ENCODE data around the gene GIT2.
"Not testable (repeated sequence)": the region's sequence is repeated elsewhere in the genome, so short reads cannot be mapped to it uniquely, and the experiment has no call there.

GIT2 gene

DNA sequence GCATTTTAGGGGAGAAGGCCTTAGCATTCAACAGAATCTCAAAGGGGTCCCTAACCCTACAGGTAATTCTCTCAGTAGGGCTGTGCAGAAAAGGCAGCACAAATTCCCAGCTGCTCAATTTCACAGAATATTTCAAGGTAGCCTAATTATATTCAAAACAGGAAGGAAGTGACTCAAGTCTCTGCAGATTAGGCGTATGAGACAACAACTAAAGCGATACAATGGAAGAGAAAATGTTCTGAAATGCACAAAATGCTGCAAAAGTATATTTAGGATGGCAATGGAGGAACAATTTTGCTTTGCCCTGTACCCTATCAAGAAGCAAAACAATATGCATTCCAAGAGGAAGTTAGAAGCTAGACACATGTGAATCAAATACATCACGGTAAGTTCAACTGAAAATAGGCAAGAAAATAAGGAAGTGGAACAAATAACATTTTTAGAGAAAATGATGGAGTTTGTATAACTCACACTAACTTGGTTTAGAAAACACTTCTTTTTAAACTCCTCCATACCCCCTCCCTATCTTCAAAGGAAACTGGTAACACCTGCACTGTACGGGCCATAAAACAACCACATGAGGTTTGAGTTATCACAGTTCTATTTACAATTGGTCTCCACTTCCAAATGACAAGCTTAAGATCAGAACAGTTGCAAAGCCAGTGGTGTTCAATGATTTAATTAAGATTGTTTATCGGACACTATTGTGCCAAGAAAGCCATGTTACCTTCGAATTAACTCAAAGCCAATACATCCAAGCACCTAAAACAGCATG, 1.6 kb downstream of the GIT2 start:
- Histone ChIP-seq H3K36me3 (ENCODE audit: control insufficient read depth, insufficient read depth, low read length) (peaks cover 9% of the 10 kb centered on the region), H3K9me3 (ENCODE audit: control insufficient read depth, insufficient read depth, low read depth, low read length) (no peaks in the 10 kb centered on the region), H3K27me3 (ENCODE audit: control insufficient read depth, insufficient read depth, low read length) (no peaks in the 10 kb centered on the region), H3K9ac (ENCODE audit: low read length) (no peak overlapping the region), H3K4me3 (ENCODE audit: low read depth, low read length) (peak overlapping the region; percentile 84), H3K27ac (ENCODE audit: low read depth, low read length) (no peak overlapping the region), H3K4me1 (ENCODE audit: control insufficient read depth, insufficient read depth, low read length) (peaks cover 15% of the 10 kb centered on the region)

DNA sequence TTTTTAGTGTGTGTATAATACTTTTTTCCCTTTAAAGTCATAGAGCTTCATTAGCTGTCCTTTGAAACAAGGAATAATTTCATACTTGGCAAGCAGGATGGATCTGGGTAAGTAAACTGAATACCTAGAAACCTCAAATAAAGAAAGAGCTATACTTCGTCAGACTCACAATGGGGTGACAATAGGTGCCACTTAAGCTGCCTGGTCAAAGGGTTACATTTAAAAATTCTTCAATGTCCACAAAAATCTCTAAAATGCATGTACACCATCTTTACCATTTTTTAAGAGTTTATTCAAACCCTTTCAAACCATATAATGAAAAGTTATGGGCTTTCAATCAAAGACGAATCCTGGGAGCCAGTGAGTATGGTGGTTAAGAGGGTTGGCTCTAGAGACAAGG, 3.1 kb downstream of the GIT2 start:
- Histone ChIP-seq H3K27ac (ENCODE audit: low read depth, low read length) (no peak overlapping the region), H3K4me1 (ENCODE audit: control insufficient read depth, insufficient read depth, low read length) (peaks cover 12% of the 10 kb centered on the region), H3K9ac (ENCODE audit: low read length) (no peak overlapping the region), H3K9me3 (ENCODE audit: control insufficient read depth, insufficient read depth, low read depth, low read length) (no peaks in the 10 kb centered on the region), H3K36me3 (ENCODE audit: control insufficient read depth, insufficient read depth, low read length) (peaks cover 19% of the 10 kb centered on the region), H3K4me3 (ENCODE audit: low read depth, low read length) (no peak overlapping the region), H3K27me3 (ENCODE audit: control insufficient read depth, insufficient read depth, low read length) (no peaks in the 10 kb centered on the region)

DNA sequence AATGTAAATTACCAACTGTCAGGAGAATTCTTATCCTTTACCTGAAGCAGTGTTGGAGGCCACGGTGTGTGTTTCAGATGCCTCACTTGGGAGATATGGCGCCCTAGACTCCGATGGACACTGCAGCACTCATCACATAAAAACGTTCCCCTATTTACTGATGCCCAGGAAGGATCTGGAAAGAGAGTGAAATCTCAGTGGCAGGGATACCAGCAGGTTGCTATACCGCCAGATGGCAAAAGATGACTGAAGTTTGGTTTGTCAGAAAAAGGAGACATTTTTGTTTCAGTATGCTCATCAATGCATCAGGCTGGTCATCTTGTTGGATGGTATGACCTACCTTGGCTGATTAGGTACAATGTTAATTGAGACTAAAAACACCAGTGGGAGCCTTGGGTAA, 4.6 kb downstream of the GIT2 start:
- Histone ChIP-seq H3K27ac (ENCODE audit: low read depth, low read length) (no peak overlapping the region), H3K9me3 (ENCODE audit: control insufficient read depth, insufficient read depth, low read depth, low read length) (no peaks in the 10 kb centered on the region), H3K27me3 (ENCODE audit: control insufficient read depth, insufficient read depth, low read length) (no peaks in the 10 kb centered on the region), H3K4me3 (ENCODE audit: low read depth, low read length) (no peak overlapping the region), H3K9ac (ENCODE audit: low read length) (no peak overlapping the region), H3K36me3 (ENCODE audit: control insufficient read depth, insufficient read depth, low read length) (peaks cover 28% of the 10 kb centered on the region), H3K4me1 (ENCODE audit: control insufficient read depth, insufficient read depth, low read length) (peaks cover 12% of the 10 kb centered on the region)

DNA sequence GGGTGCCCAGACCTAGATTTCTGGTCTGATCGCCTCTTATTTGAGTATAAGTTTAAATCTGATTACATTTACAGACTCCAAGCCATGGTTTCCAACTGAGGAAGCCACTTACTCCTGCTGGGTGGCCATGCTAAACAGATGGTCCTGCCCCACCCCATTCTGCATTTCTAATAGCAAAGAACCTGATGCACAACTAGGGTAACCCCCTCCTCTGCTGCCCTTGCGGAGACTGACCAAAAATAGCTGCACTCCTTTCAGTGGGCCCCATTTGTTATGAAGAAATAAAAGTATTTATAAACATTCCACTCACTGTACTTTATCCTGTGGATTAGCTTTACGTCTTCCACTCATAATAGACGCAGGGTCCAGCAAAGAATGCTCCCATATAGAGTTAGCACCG, 6.8 kb downstream of the GIT2 start:
- Histone ChIP-seq H3K27me3 (ENCODE audit: control insufficient read depth, insufficient read depth, low read length) (no peaks in the 10 kb centered on the region), H3K9me3 (ENCODE audit: control insufficient read depth, insufficient read depth, low read depth, low read length) (no peaks in the 10 kb centered on the region), H3K36me3 (ENCODE audit: control insufficient read depth, insufficient read depth, low read length) (peaks cover 37% of the 10 kb centered on the region), H3K4me1 (ENCODE audit: control insufficient read depth, insufficient read depth, low read length) (peaks cover 2% of the 10 kb centered on the region), H3K27ac (ENCODE audit: low read depth, low read length) (no peak overlapping the region), H3K9ac (ENCODE audit: low read length) (no peak overlapping the region), H3K4me3 (ENCODE audit: low read depth, low read length) (no peak overlapping the region)

DNA sequence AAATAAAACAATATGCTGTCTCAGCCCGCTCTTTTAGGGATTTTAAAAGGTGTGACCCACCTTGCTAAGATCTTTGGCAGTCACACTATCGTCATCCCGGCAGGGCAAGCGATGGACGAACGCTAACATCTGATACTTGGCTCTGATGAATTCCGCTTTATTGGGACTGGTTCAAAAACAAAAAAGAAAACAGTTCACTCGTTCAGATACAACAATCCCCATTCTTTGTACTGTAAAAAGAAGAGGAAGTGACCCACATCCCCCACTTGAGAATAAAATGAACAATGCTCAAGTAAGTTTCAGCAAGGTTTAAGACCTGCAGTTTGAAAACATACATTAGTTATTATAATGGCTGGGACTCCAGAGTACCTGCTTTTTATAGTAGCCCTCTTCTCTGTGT, 7.3 kb downstream of the GIT2 start:
- H3K9ac ChIP-seq (ENCODE audit: low read length) = no peak overlapping the region
- H3K36me3 ChIP-seq (ENCODE audit: control insufficient read depth, insufficient read depth, low read length) = peaks cover 37% of the 10 kb centered on the region
- H3K9me3 ChIP-seq (ENCODE audit: control insufficient read depth, insufficient read depth, low read depth, low read length) = no peaks in the 10 kb centered on the region
- no peaks in the 10 kb centered on the region; the same call in 1 of the 2 replicates for H3K4me1 ChIP-seq (ENCODE audit: control insufficient read depth, insufficient read depth, low read length)
- H3K4me3 ChIP-seq (ENCODE audit: low read depth, low read length) = no peak overlapping the region
- H3K27me3 ChIP-seq (ENCODE audit: control insufficient read depth, insufficient read depth, low read length) = no peaks in the 10 kb centered on the region
- no peak overlapping the region for H3K27ac ChIP-seq (ENCODE audit: low read depth, low read length)

DNA sequence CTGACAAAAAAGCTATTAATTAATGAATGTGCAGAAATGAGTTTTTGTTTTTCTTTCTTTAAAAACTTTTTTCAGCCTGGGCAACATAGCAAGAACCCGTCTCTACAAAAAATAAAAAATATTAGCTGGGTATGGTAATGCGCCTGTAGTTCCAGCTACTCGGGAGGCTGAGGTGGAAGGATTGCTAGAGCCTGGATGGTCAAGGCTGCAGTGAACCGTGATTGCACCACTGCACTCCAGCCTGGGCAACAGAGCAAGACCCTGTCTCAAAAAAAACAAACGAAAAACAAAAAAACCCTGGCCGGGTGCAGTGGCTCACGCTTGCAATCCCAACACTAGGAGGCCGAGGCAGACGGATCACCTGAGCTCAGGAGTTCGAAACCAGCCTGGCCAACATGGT, 7.9 kb downstream of the GIT2 start:
- Histone ChIP-seq H3K4me1 (ENCODE audit: control insufficient read depth, insufficient read depth, low read length) (no peaks in the 10 kb centered on the region; the same call in 1 of the 2 replicates), H3K27me3 (ENCODE audit: control insufficient read depth, insufficient read depth, low read length) (no peaks in the 10 kb centered on the region), H3K27ac (ENCODE audit: low read depth, low read length) (no peak overlapping the region), H3K9me3 (ENCODE audit: control insufficient read depth, insufficient read depth, low read depth, low read length) (no peaks in the 10 kb centered on the region), H3K36me3 (ENCODE audit: control insufficient read depth, insufficient read depth, low read length) (peaks cover 43% of the 10 kb centered on the region), H3K4me3 (ENCODE audit: low read depth, low read length) (no peak overlapping the region), H3K9ac (ENCODE audit: low read length) (no peak overlapping the region)

DNA sequence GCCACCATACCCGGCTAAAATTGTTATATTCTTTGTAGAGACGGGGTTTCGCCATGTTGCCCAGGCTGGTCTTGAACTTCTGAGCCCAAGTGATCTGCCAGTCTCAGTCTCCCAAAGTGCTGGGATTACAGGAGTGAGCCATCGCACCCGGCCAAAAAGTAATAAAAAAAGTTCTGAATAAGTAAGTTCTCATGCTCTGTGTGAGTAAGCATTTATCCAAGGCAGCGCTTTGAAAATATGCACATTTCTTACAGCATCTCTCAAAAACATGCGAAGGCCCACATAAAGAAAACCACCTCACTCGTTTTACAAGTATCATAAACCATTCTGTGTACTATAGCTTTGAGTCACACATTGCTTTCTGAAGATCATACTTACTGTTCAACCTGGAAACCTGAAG, 8.6 kb downstream of the GIT2 start:
- no peaks in the 10 kb centered on the region for H3K27me3 ChIP-seq (ENCODE audit: control insufficient read depth, insufficient read depth, low read length)
- no peak overlapping the region for H3K27ac ChIP-seq (ENCODE audit: low read depth, low read length)
- H3K36me3 ChIP-seq (ENCODE audit: control insufficient read depth, insufficient read depth, low read length) = peaks cover 50% of the 10 kb centered on the region
- no peaks in the 10 kb centered on the region for H3K9me3 ChIP-seq (ENCODE audit: control insufficient read depth, insufficient read depth, low read depth, low read length)
- no peak overlapping the region for H3K9ac ChIP-seq (ENCODE audit: low read length)
- H3K4me3 ChIP-seq (ENCODE audit: low read depth, low read length) = no peak overlapping the region
- H3K4me1 ChIP-seq (ENCODE audit: control insufficient read depth, insufficient read depth, low read length) = no peaks in the 10 kb centered on the region

DNA sequence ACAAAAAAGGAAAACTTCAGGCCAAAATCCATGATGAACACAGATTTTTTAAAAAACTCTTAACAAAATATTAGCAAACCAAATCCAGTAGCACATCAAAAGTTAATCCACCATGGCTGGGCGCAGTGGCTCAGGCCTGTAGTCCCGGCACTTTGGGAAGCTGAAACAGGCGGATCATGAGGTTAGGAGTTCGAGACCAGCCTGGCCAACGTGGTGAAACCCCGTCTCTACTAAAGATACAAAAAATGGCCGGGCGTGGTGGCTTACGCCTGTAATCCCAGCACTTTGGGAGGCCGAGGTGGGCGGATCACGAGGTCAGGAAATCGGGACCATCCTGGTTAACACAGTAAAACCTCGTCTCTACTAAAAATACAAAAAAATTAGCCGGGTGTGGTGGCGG, 9.9 kb downstream of the GIT2 start:
- not testable (repeated sequence) for H3K9ac ChIP-seq (ENCODE audit: low read length); H3K9me3 ChIP-seq (ENCODE audit: control insufficient read depth, insufficient read depth, low read depth, low read length); H3K27me3 ChIP-seq (ENCODE audit: control insufficient read depth, insufficient read depth, low read length); H3K27ac ChIP-seq (ENCODE audit: low read depth, low read length); H3K4me3 ChIP-seq (ENCODE audit: low read depth, low read length); H3K4me1 ChIP-seq (ENCODE audit: control insufficient read depth, insufficient read depth, low read length)
- H3K36me3 ChIP-seq (ENCODE audit: control insufficient read depth, insufficient read depth, low read length) = peaks cover 61% of the 10 kb centered on the region

DNA sequence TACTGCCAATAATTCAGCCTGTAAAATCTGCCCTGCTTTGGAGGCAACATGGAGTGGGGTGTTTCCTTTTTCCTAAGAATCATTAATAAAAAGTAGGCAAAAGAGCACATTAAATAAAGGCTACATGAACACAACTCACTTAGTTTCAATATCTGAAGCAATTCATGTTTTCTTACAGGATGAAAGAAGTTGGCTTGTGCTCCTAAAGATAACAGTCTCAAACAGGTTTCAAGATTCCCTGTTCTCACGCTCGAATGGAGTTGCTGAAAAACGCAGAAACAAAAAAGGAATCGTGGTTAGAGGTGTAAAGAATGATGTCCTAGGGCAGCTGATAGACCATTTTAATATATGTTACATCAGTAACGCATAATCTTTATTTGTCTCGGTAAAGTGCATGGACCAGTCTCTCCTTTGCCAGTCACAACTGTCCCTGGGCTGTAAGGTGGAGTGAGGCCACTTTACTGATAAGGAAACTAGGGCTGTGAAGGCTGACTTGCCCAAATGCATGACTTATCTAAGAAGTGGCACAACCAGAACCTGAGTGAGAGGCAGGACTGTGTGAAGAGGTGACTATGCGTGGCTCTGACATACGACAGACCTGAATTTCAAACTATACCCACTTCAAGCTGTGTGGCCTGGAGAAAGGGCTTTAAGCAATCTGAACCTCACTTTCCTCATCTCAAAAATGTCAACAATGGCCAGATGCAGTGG, 12.6 kb downstream of the GIT2 start:
- Histone ChIP-seq H3K4me3 (ENCODE audit: low read depth, low read length) (no peak overlapping the region), H3K27ac (ENCODE audit: low read depth, low read length) (no peak overlapping the region), H3K36me3 (ENCODE audit: control insufficient read depth, insufficient read depth, low read length) (peaks cover 66% of the 10 kb centered on the region), H3K9me3 (ENCODE audit: control insufficient read depth, insufficient read depth, low read depth, low read length) (no peaks in the 10 kb centered on the region), H3K4me1 (ENCODE audit: control insufficient read depth, insufficient read depth, low read length) (no peaks in the 10 kb centered on the region), H3K9ac (ENCODE audit: low read length) (no peak overlapping the region), H3K27me3 (ENCODE audit: control insufficient read depth, insufficient read depth, low read length) (no peaks in the 10 kb centered on the region)

DNA sequence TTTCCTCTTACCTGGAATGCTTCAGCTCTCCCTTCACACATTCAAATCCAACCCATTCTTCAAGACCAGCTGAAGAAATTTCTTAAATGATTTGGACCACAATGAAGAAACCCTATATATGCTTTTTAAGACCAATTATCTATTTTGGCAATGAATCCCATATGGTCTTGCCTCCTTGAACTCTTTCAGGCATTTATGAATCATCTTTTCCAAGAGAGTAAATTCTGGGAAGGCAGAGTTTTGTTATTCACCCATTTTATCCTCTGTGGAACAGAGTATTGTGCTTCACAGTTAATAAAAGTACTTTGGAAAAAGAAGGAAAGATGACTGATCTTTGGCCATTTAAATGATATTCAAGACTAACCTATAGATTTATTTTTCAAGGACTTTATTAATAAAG, 14.0 kb downstream of the GIT2 start:
- Histone ChIP-seq H3K4me3 (ENCODE audit: low read depth, low read length) (no peak overlapping the region), H3K27ac (ENCODE audit: low read depth, low read length) (no peak overlapping the region), H3K36me3 (ENCODE audit: control insufficient read depth, insufficient read depth, low read length) (peaks cover 62% of the 10 kb centered on the region), H3K4me1 (ENCODE audit: control insufficient read depth, insufficient read depth, low read length) (no peaks in the 10 kb centered on the region), H3K9me3 (ENCODE audit: control insufficient read depth, insufficient read depth, low read depth, low read length) (no peaks in the 10 kb centered on the region), H3K9ac (ENCODE audit: low read length) (no peak overlapping the region), H3K27me3 (ENCODE audit: control insufficient read depth, insufficient read depth, low read length) (no peaks in the 10 kb centered on the region)

DNA sequence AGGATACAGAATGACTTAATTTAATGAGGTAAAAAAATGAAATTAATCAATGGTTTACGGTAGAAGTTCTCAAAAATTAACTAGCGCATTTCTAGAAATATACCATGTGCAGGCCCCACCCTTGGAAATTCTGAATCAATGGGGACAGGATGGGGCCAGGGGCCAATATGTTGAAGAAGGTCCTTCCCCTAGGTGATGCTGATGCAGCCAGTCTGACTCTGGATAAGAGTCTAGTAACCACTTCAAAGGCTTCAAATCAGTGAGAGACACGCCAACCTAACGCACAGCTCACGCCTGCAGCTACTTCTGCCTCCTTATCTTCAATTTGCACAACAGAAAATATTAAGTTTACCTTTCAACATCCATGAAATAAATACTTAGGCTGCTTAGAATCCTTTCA, 14.9 kb downstream of the GIT2 start:
- H3K9ac ChIP-seq (ENCODE audit: low read length) = no peak overlapping the region
- H3K27me3 ChIP-seq (ENCODE audit: control insufficient read depth, insufficient read depth, low read length) = no peaks in the 10 kb centered on the region
- H3K36me3 ChIP-seq (ENCODE audit: control insufficient read depth, insufficient read depth, low read length) = peaks cover 67% of the 10 kb centered on the region
- no peak overlapping the region for H3K27ac ChIP-seq (ENCODE audit: low read depth, low read length)
- H3K4me1 ChIP-seq (ENCODE audit: control insufficient read depth, insufficient read depth, low read length) = no peaks in the 10 kb centered on the region
- H3K9me3 ChIP-seq (ENCODE audit: control insufficient read depth, insufficient read depth, low read depth, low read length) = no peaks in the 10 kb centered on the region
- no peak overlapping the region for H3K4me3 ChIP-seq (ENCODE audit: low read depth, low read length)

Data from HUES6 (cell line).